Hepatocyte (in vitro differentiated cells): ENCODE results near the gene PCDH1. TPM values are rescaled to one million over a fixed set of nuclear protein-coding genes. Genes with fewer than 3 reads are reported as not detected.
"Not testable (repeated sequence)": the region's sequence is repeated elsewhere in the genome, so short reads cannot be mapped to it uniquely, and the experiment has no call there.

Experiments
- DNase-seq: peaks from one replicate; pipeline ENCODE4 v3.0.0-alpha.2; 2016; ENCODE audit warnings: low spot score
- H2AFZ ChIP-seq: fragments of 200-600 bp; sonication (generic); 2 replicates; pipeline ENCODE4 v1.6.0; 2016; ENCODE audit warnings: antibody characterized with exemption, mild to moderate bottlenecking
- H3K27ac ChIP-seq: fragments of 200-600 bp; sonication (generic); 2 replicates; pipeline ENCODE4 v1.5.1; 2016; ENCODE audit warnings: mild to moderate bottlenecking
- H3K27me3 ChIP-seq: fragments of 200-600 bp; sonication (generic); 2 replicates; pipeline ENCODE4 v1.6.1; 2016
- H3K36me3 ChIP-seq: fragments of 200-600 bp; sonication (generic); replicated peaks from 2 replicates; pipeline ENCODE4 v1.5.1; 2016; ENCODE audit warnings: low read depth; ENCODE audit not compliant: insufficient read depth
- H3K4me1 ChIP-seq: fragments of 200-600 bp; sonication (generic); 2 replicates; pipeline ENCODE4 v1.5.1; 2016; ENCODE audit warnings: mild to moderate bottlenecking, moderate library complexity; ENCODE audit not compliant: insufficient read depth
- H3K4me2 ChIP-seq: fragments of 200-600 bp; sonication (generic); 2 replicates; pipeline ENCODE4 v1.6.0; 2016
- H3K4me3 ChIP-seq: fragments of 200-600 bp; sonication (generic); 2 replicates; pipeline ENCODE4 v1.5.1; 2016; ENCODE audit warnings: mild to moderate bottlenecking
- H3K79me2 ChIP-seq: fragments of 200-600 bp; sonication (generic); 2 replicates; pipeline ENCODE4 v1.6.0; 2017; ENCODE audit warnings: mild to moderate bottlenecking
- H3K9me2 ChIP-seq: fragments of 200-600 bp; sonication (generic); replicated peaks from 2 replicates; pipeline ENCODE4 v1.6.0; 2017; ENCODE audit warnings: mild to moderate bottlenecking; ENCODE audit not compliant: insufficient read depth
- H3K9me3 ChIP-seq: fragments of 200-600 bp; sonication (generic); 2 replicates; pipeline ENCODE4 v1.5.1; 2016; ENCODE audit warnings: low read depth, mild to moderate bottlenecking
- H4K20me1 ChIP-seq: fragments of 200-600 bp; sonication (generic); 2 replicates; pipeline ENCODE4 v1.6.0; 2016; ENCODE audit warnings: mild to moderate bottlenecking; ENCODE audit not compliant: insufficient read depth, poor library complexity, severe bottlenecking
- EZH2 ChIP-seq: fragments of 200-600 bp; sonication (generic); IDR thresholded peaks from 2 replicates; pipeline ENCODE4 v1.6.1; 2016; ENCODE audit warnings: antibody characterized with exemption, mild to moderate bottlenecking, borderline replicate concordance
- EZH2phosphoT487 ChIP-seq: fragments of 200-600 bp; sonication (generic); IDR thresholded peaks from one replicate; pipeline ENCODE4 v1.6.1; 2018; ENCODE audit warnings: antibody characterized with exemption, mild to moderate bottlenecking, low read depth, moderate library complexity; ENCODE audit not compliant: unreplicated experiment, severe bottlenecking
- WGBS: methylation state at CpG from one replicate; pipeline ENCODE4 v1.1.6; 2016; ENCODE audit warnings: low lambda C conversion rate; ENCODE audit errors: missing lambda C conversion rate; 5-methylcytosine and 5-hydroxymethylcytosine counted together
- polyA plus RNA-seq: library from polyadenylated mRNA; unstranded; fragments of >200 nt; fragmentation: Nextera tagmentation; extraction: Ambion mirVana; gene quantifications from 2 replicates; pipeline ENCODE4 v1.2.1, GENCODE V29; 2016
- total RNA-seq: library from RNA; depleted of rRNA; stranded (reverse); fragments of >200 nt; gene quantifications from 2 replicates; pipeline ENCODE4 v1.2.3, GENCODE V29; 2014
- TF ChIP-seq, protein P1 (sequence below): fragments of 200-600 bp; sonication (generic); IDR thresholded peaks from 2 replicates; pipeline ENCODE4 v1.5.1; 2016; ENCODE audit warnings: antibody characterized with exemption, mild to moderate bottlenecking; ENCODE audit not compliant: poor library complexity

Gene PCDH1
- total RNA-seq (10.5 and 10.8 TPM in 2 replicates), polyA plus RNA-seq (6.2 and 8.6 TPM in 2 replicates)

DNA sequence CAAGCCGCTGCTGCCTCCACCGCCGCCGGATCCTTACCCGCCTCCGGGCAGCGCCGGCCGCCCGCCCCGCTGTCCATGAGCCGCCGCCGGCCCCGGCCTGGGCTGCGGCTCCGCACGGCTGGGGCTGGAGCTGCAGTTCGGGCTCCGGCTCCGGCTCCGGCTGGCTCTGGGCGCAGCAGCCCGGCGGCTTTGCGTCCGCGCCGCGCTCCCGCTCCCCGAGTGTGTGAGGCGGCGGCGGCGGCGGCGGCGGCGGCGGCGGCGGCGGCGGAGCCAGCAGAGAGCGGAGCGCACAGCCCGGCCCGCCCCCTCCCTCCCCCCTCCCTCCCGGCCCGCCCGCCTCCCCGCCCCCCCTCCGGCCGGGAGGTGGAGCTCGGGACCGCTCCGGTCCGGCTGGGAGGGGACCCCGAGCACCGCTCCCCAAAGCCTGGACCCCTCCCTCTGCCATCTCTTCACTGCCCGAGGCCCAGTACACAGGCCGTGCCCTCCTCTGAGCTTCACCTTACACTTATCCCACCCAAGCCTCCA is at the start of gene PCDH1:
PCDH1 (minus strand) TSS at position 225 of the 525 bp plus-strand sequence; CDS start at position 77, 148 bp downstream.
- no peaks in the 10 kb centered on the region for H3K9me3 ChIP-seq
- no peaks in the 10 kb centered on the region for H3K79me2 ChIP-seq
- no peak for TF ChIP-seq EZH2phosphoT487
- no peak for TF ChIP-seq EZH2
- TF ChIP-seq, protein P1, sequence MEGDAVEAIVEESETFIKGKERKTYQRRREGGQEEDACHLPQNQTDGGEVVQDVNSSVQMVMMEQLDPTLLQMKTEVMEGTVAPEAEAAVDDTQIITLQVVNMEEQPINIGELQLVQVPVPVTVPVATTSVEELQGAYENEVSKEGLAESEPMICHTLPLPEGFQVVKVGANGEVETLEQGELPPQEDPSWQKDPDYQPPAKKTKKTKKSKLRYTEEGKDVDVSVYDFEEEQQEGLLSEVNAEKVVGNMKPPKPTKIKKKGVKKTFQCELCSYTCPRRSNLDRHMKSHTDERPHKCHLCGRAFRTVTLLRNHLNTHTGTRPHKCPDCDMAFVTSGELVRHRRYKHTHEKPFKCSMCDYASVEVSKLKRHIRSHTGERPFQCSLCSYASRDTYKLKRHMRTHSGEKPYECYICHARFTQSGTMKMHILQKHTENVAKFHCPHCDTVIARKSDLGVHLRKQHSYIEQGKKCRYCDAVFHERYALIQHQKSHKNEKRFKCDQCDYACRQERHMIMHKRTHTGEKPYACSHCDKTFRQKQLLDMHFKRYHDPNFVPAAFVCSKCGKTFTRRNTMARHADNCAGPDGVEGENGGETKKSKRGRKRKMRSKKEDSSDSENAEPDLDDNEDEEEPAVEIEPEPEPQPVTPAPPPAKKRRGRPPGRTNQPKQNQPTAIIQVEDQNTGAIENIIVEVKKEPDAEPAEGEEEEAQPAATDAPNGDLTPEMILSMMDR, result no peak
- H2AFZ ChIP-seq, result peak within 1 kb of the TSS; percentile 46
- DNase-seq, result peak; percentile 72
- H3K9me2 ChIP-seq, result no peaks in the 10 kb centered on the region
- H3K4me2 ChIP-seq, result peak within 1 kb of the TSS; percentile 99
- H3K27me3 ChIP-seq, result peaks cover 59% of the 10 kb centered on the region
- H3K4me3 ChIP-seq, result peak within 1 kb of the TSS; percentile 64
- 0% methylated on average over 20 of the region's 63 CpGs for WGBS
- no peaks in the 10 kb centered on the region for H4K20me1 ChIP-seq
- peaks cover 31% of the 10 kb centered on the region for H3K4me1 ChIP-seq
- peak within 1 kb of the TSS; percentile 35 for H3K27ac ChIP-seq
- no peaks in the 10 kb centered on the region for H3K36me3 ChIP-seq

DNA sequence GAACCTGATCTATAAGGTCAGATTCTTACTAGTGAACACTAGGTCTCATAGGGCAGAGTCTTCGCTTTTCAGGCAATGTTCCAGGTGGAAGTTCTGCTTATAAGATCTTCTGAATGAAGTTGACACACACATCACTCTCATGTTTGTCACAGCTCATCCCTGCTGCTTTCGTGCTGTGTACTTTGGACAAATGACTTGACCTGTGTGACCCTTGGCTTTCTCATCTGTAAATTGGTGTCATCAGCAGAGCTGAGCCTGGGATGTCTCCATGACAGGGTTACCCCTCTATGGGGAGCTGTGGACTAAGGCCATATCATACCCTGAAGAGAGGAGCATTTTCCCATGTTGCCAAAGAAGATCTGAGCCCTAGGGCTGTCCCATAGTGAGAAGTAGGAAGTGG is 48.2 kb upstream of the PCDH1 start:
- no peak for DNase-seq
- no peak overlapping the region for H3K4me2 ChIP-seq
- TF ChIP-seq EZH2phosphoT487, result no peak
- TF ChIP-seq, protein P1, result no peak
- TF ChIP-seq EZH2, result no peak
- no peak overlapping the region for H2AFZ ChIP-seq
- H3K4me1 ChIP-seq, result peaks cover 15% of the 10 kb centered on the region
- no peak overlapping the region for H3K27ac ChIP-seq
- WGBS, result 93% methylated on average over 2 of the region's 2 CpGs
- no peaks in the 10 kb centered on the region for H4K20me1 ChIP-seq
- no peak overlapping the region for H3K4me3 ChIP-seq
- no peaks in the 10 kb centered on the region for H3K27me3 ChIP-seq
- H3K9me3 ChIP-seq, result no peaks in the 10 kb centered on the region
- H3K79me2 ChIP-seq, result peaks cover 16% of the 10 kb centered on the region
- H3K36me3 ChIP-seq, result no peaks in the 10 kb centered on the region
- H3K9me2 ChIP-seq, result no peaks in the 10 kb centered on the region

DNA sequence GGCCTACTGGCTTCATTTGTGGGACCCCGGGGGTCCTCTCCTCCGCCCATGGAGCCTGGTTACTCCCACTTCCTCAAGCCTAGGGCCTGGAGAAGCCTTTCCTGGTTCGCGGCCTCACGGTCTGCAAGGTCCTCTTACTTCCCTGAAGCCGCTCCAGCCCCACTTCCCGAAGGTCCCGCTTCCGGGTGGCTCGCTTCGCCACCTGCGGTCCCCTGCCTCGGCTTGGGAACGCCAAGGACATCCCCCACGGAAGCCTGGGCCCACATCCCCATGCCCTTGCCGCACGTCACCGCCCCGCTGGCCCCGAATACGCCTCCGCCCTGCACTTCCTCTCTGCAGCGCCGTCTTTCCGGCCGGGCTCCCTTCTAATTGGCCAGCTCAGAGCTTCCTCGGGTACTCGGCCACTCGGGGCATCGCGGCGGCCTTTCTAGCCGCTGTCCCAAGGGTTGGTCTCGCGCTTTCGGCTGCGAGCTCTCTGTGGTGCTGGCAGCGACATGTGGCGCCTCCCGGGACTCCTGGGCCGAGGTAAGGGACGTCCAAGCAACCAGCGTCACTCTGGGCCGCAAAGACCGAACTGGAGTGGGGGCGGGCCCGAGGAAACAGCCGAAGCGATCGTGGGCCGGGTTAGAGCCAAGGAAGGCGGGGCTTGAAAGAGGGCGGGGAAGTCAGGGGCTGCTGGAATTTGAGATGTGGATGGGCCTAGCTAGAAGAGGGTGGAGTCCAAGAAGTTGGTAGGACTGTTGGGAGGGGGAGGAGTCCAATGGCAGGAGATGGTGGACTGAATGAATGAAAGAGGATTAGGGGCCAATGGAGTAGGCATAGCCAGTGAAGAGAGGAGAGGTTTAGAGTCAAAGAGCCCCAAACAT is 45.5 kb upstream of the PCDH1 start, which contains the start of gene DELE1:
DELE1 (plus strand) TSS at position 424 of the 866 bp plus-strand sequence; CDS start at position 495, 71 bp downstream.
- DNase-seq, result peak; percentile 95
- peaks cover 15% of the 10 kb centered on the region for H3K4me1 ChIP-seq
- H3K9me3 ChIP-seq, result no peaks in the 10 kb centered on the region
- no peaks in the 10 kb centered on the region for H3K9me2 ChIP-seq
- TF ChIP-seq, protein P1, result no peak
- TF ChIP-seq EZH2phosphoT487 (no peak), EZH2 (no peak)
- no peaks in the 10 kb centered on the region for H3K36me3 ChIP-seq
- peaks cover 16% of the 10 kb centered on the region for H3K79me2 ChIP-seq
- WGBS, result 2% methylated on average over 53 of the region's 53 CpGs
- H3K4me2 ChIP-seq, result peak within 1 kb of the TSS; percentile 93
- peak within 1 kb of the TSS; percentile 99 for H3K27ac ChIP-seq
- no peaks in the 10 kb centered on the region for H3K27me3 ChIP-seq
- no peaks in the 10 kb centered on the region for H4K20me1 ChIP-seq
- H2AFZ ChIP-seq, result peak within 1 kb of the TSS; percentile 73
- peak within 1 kb of the TSS; percentile 48 for H3K4me3 ChIP-seq

DNA sequence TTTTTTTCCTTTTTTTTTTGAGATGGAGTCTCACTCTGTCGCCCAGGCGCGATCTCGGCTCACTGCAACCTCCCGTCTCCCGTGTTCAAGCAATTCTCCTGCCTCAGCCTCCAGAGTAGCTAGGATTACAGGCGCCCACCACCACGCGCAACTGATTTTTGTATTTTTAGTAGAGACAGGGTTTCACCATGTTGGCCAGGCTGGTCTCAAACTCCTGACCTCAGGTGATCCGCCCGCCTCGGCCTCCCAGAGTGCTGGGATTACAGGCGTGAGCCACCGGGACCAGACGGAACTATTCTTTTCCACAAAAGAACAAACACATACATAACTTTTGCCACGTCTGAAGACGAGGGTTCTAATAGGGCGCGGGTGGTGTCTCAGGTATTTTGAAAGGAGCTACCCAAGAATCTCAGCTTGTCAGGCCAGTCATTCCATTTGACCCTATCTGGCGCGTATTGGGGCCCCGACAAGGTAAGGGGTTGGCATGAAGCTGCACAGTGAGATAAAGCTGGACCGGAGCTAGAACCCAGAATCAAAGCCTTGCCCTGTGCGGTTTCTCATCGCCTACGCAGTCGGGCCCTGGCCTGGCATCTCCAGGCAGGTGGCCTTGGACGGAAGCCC is 44.7 kb upstream of the PCDH1 start:
- peak overlapping the region; percentile 73 for H2AFZ ChIP-seq
- H3K27me3 ChIP-seq, H4K20me1 ChIP-seq: not testable (repeated sequence)

More for the DNA sequence above, 44.7 kb upstream of the PCDH1 start:
- not testable (repeated sequence) for H3K9me3 ChIP-seq, H3K9me2 ChIP-seq, H3K36me3 ChIP-seq, DNase-seq
- Histone ChIP-seq H3K4me1 (peaks cover 15% of the 10 kb centered on the region), H3K27ac (peak overlapping the region; percentile 99), H3K4me3 (peak overlapping the region; percentile 48), H3K4me2 (peak overlapping the region; percentile 93), H3K79me2 (peaks cover 16% of the 10 kb centered on the region)
- 80% methylated on average over 28 of the region's 28 CpGs for WGBS
